Measurements from ENCODE around the gene CLEC1A. TPM values are rescaled to one million over a fixed set of nuclear protein-coding genes. Genes with fewer than 3 reads are reported as not detected.

CLEC1A gene
- total RNA-seq, 1 experiment from 2014 or later: not detected

DNA sequence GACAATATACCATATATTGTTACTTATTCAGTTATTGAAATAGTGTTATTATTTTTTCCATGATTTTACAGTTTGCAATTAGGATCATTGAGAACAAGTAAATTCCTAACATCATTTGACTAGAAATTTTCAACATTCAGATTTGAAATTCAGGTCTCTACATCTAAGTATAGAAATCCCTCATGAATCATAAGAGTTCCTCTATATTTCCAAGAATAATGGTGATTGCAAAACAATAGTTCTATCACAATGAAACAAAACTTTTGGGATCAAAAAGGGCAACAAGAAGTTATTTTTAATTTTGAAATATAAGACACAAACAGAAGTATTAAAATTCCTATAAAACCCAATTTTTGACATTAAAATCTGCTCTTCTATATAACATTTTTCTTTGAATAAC is 10.8 kb downstream of the CLEC1A start:
- no peaks in the 10 kb centered on the region for H4K20me1 ChIP-seq (ENCODE audit: insufficient read depth)
- ChIA-PET CTCF (no interaction called here), POLR2A (no interaction called here), RAD21 (ENCODE audit: low non-redundant PET in 1 of 2, low total read pairs in 2 of 2, uncharacterized antibody in 2 of 2, unreplicated experiment in 2 of 2) (no interaction called here)
- intact Hi-C loops (cut with micrococcal nuclease): no loop called here
- H3K27me3 ChIP-seq (ENCODE audit: insufficient read depth, low read length): peaks cover 26% of the 10 kb centered on the region
- ATAC-seq (no peak), DNase-seq (ENCODE audit: low read depth, low spot score) (no peak)
- H3K9me2 ChIP-seq (ENCODE audit: insufficient read depth): no peaks in the 10 kb centered on the region
- no peaks in the 10 kb centered on the region for H3K9me3 ChIP-seq (ENCODE audit: control insufficient read depth in 1 of 2, insufficient read depth in 1 of 2, low read depth in 1 of 2, low read length in 2 of 2)
- no peak overlapping the region for H3K4me3 ChIP-seq (replicated peaks in 1 of 2; ENCODE audit: low read depth in 1 of 2, low read length in 2 of 2)
- no peaks in the 10 kb centered on the region for H3K79me2 ChIP-seq (ENCODE audit: insufficient read depth, low read length)
- H3K36me3 ChIP-seq (ENCODE audit: control insufficient read depth in 1 of 2, insufficient read depth in 2 of 2, low read length in 2 of 2): no peaks in the 10 kb centered on the region
- H3K9ac ChIP-seq (ENCODE audit: low read length): no peak overlapping the region
- BruUV-seq (replicated peaks): no TSS peak
- no peak overlapping the region for H3K27ac ChIP-seq (ENCODE audit: low read depth, low read length)
- no peaks in the 10 kb centered on the region for H3K4me1 ChIP-seq (ENCODE audit: control insufficient read depth in 1 of 2, insufficient read depth in 2 of 2, low read length in 2 of 2)
- no peak overlapping the region for H3K4me2 ChIP-seq (ENCODE audit: low read length)
- no peak overlapping the region for H2AFZ ChIP-seq (ENCODE audit: low read depth, low read length, poor library complexity, severe bottlenecking)
- TF ChIP-seq SIN3A (IDR thresholded peaks at IDR 0.05; ENCODE audit: low read depth) (no peak), POLR2AphosphoS5 (IDR thresholded peaks at IDR 0.05; ENCODE audit: low read depth, low read length) (no peak), CEBPB (IDR thresholded peaks at IDR 0.05; ENCODE audit: low read depth) (no peak), YY1 (IDR thresholded peaks at IDR 0.05; ENCODE audit: extremely low read depth, insufficient replicate concordance, low read depth, low read length) (no peak), EZH2phosphoT487 (IDR thresholded peaks at IDR 0.05; ENCODE audit: borderline replicate concordance) (no peak), POLR2A (IDR thresholded peaks at IDR 0.05; ENCODE audit: borderline replicate concordance, extremely low read depth, insufficient read depth, insufficient read length) (no peak), EGR1 (IDR thresholded peaks at IDR 0.05; ENCODE audit: low read depth) (no peak), FOSL1 (IDR thresholded peaks at IDR 0.05; ENCODE audit: low read depth) (no peak), EZH2 (IDR thresholded peaks at IDR 0.05) (no peak), JUND (IDR thresholded peaks at IDR 0.05) (no peak), ZNF274 (IDR thresholded peaks at IDR 0.05; ENCODE audit: low read depth, low read length) (no peak)
- TF ChIP-seq, protein P1, sequence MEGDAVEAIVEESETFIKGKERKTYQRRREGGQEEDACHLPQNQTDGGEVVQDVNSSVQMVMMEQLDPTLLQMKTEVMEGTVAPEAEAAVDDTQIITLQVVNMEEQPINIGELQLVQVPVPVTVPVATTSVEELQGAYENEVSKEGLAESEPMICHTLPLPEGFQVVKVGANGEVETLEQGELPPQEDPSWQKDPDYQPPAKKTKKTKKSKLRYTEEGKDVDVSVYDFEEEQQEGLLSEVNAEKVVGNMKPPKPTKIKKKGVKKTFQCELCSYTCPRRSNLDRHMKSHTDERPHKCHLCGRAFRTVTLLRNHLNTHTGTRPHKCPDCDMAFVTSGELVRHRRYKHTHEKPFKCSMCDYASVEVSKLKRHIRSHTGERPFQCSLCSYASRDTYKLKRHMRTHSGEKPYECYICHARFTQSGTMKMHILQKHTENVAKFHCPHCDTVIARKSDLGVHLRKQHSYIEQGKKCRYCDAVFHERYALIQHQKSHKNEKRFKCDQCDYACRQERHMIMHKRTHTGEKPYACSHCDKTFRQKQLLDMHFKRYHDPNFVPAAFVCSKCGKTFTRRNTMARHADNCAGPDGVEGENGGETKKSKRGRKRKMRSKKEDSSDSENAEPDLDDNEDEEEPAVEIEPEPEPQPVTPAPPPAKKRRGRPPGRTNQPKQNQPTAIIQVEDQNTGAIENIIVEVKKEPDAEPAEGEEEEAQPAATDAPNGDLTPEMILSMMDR (IDR thresholded peaks at IDR 0.05 in 2 of 3, conservative IDR thresholded peaks at IDR 0.05 in 1 of 3; ENCODE audit: borderline replicate concordance in 1 of 3, insufficient read depth in 1 of 3, low read depth in 2 of 3, low read length in 2 of 3): no peak
- TF ChIP-seq, protein P2, sequence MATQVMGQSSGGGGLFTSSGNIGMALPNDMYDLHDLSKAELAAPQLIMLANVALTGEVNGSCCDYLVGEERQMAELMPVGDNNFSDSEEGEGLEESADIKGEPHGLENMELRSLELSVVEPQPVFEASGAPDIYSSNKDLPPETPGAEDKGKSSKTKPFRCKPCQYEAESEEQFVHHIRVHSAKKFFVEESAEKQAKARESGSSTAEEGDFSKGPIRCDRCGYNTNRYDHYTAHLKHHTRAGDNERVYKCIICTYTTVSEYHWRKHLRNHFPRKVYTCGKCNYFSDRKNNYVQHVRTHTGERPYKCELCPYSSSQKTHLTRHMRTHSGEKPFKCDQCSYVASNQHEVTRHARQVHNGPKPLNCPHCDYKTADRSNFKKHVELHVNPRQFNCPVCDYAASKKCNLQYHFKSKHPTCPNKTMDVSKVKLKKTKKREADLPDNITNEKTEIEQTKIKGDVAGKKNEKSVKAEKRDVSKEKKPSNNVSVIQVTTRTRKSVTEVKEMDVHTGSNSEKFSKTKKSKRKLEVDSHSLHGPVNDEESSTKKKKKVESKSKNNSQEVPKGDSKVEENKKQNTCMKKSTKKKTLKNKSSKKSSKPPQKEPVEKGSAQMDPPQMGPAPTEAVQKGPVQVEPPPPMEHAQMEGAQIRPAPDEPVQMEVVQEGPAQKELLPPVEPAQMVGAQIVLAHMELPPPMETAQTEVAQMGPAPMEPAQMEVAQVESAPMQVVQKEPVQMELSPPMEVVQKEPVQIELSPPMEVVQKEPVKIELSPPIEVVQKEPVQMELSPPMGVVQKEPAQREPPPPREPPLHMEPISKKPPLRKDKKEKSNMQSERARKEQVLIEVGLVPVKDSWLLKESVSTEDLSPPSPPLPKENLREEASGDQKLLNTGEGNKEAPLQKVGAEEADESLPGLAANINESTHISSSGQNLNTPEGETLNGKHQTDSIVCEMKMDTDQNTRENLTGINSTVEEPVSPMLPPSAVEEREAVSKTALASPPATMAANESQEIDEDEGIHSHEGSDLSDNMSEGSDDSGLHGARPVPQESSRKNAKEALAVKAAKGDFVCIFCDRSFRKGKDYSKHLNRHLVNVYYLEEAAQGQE (IDR thresholded peaks at IDR 0.05; ENCODE audit: low read depth): no peak
- TF ChIP-seq, protein P3, sequence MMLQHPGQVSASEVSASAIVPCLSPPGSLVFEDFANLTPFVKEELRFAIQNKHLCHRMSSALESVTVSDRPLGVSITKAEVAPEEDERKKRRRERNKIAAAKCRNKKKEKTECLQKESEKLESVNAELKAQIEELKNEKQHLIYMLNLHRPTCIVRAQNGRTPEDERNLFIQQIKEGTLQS (IDR thresholded peaks at IDR 0.05): no peak
- TF ChIP-seq, protein P4, sequence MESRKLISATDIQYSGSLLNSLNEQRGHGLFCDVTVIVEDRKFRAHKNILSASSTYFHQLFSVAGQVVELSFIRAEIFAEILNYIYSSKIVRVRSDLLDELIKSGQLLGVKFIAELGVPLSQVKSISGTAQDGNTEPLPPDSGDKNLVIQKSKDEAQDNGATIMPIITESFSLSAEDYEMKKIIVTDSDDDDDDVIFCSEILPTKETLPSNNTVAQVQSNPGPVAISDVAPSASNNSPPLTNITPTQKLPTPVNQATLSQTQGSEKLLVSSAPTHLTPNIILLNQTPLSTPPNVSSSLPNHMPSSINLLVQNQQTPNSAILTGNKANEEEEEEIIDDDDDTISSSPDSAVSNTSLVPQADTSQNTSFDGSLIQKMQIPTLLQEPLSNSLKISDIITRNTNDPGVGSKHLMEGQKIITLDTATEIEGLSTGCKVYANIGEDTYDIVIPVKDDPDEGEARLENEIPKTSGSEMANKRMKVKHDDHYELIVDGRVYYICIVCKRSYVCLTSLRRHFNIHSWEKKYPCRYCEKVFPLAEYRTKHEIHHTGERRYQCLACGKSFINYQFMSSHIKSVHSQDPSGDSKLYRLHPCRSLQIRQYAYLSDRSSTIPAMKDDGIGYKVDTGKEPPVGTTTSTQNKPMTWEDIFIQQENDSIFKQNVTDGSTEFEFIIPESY (IDR thresholded peaks at IDR 0.05; ENCODE audit: extremely low read depth, insufficient replicate concordance, low read length): no peak
